Measurements from ENCODE around the gene RETREG1.
"Not testable (repeated sequence)": the region's sequence is repeated elsewhere in the genome, so short reads cannot be mapped to it uniquely, and the experiment has no call there.

RETREG1 gene

DNA sequence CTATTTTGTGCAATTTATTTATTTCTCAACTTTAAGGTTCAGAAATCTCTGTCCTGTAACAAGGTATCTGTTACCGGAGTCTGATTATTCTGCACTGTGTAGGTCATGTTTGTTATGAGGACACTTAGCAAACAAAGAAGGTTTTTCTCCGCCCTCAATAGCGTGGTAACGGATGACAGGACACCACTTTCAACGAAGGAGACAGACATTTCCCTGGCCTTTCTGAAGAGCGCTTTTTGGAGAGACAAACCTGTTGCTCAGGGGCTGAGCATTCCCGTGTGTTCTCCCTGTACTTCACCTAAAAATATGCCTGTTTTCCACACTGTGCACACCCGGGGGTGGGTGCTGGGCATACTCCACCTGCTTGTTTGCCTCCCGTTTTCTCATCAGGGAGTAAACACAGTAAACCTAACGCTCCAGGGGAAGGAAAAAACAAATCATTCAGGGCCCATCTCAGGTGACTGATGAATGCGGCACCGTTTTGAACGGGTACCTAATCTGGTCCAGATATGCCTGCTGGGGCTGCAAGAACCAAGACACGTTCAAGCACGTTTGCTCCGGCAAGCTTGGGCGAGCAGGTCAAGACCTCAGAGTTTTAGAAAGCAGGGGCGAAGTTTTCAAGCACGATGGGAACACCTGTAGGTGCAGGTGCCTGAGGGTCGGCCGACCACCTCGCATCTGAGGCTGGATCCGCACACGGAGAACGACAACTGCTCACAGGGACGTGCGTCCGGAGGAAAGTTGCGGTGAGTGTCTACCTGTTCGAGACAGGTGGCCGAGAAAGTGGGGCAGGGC, 859 bp downstream of the RETREG1 start:
- no peak for FAIRE-seq

DNA sequence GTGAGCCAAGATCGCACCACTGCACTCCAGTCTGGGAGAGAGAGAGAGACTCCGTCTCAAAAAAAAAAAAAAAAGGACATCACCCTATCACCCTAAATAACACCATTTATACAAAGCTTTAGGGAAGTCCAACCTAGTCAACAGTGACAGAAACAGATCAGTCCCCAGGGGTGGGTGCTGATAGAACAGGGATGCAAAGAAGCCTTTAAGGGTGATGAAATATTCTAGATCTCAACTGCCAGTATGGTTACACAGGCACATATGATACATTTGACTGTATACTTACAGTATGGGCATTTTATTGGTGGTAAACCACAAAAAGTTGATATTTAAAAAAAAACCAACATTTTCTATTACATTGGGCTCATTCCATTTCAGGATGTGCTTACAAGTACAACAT, 4.8 kb downstream of the RETREG1 start:
- no peak for FAIRE-seq

DNA sequence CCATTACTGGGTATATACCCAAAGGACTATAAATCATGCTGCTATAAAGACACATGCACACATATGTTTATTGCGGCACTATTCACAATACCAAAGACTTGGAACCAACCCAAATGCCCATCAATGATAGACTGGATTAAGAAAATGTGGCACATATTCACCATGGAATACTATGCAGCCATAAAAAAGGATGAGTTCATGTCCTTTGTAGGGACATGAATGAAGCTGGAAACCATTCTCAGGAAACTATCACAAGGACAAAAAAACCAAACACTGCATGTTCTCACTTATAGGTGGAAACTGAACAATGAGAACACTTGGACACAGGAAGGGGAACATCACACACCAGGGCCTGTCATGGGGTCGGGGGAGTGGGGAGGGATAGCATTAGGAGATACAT, 5.9 kb downstream of the RETREG1 start:
- FAIRE-seq, result not testable (repeated sequence)

DNA sequence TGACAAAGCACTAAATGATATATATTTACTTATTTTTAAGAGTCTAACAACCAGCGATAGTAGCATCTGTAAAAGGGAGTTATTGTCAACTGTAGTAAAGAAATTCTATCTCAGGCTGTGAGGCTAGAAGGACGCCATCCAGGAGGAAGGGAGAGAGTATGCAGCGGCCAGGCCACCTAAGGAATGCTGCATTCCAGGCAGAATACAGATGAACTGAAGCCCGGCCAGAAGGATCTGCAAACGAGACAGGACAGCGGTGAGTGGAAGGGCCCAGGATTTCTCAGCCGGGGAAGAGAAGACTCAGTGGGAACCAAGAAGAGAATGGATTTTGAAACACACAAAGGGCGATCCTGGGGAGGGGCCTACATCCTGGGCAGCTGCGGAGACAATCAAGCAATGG, 7.4 kb downstream of the RETREG1 start:
- no peak for FAIRE-seq

DNA sequence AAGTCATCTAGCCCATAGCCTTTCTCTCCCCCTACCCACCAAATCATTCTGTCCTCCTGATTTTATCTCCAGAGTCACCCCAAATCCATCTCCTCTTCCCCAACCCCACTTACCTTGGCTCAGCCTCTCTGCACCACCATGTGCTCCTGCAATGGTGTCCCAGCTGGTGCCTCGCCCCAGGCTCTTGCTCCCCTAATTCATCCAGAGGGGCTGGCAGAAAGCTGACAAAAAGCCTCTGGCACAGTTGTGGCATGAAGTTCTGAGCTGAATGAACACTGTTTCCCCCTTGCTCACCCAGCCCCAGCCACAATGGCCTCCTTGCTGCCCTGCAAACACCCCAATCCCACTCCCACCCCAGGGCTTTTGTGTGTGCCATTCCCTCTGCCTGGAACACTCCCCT, 10.2 kb downstream of the RETREG1 start:
- FAIRE-seq, result no peak

DNA sequence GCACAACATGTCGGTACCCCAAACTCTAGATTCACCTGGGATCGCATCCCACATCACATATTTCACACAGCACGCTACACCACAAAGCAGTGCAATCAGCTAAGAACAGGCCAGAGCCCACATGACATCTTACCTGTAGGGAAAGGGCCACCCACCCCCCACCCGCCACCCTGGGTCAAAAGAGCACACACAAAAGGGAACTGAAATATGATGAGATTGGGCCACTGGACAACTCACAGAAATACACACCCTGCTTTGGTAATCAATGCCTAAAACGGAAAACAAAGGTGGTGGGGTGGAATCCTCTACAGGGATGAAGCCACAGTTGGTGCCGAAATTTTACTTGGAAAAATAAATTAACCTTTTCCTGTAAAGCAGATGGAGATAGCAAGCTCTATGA, 13.1 kb downstream of the RETREG1 start:
- no peak for FAIRE-seq

DNA sequence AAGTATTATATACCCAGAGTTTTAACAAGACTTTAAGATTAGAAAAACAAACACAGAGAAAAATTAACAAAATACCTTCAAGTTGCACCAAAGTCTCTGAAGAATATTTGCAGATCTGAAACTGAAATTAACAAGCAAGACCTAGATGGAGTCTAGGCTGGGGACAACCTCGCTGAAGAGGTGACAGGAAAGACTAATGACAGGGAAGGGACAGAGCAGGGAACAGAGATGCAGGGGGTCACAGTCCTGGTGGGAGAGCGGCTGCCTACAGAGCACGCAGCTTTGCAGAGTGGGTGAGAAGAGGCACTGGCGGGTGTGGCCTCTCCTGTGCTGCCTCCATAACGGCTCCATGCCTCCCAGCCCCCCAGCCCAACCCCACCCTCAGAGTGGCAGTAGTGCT, 13.5 kb downstream of the RETREG1 start:
- no peak for FAIRE-seq

DNA sequence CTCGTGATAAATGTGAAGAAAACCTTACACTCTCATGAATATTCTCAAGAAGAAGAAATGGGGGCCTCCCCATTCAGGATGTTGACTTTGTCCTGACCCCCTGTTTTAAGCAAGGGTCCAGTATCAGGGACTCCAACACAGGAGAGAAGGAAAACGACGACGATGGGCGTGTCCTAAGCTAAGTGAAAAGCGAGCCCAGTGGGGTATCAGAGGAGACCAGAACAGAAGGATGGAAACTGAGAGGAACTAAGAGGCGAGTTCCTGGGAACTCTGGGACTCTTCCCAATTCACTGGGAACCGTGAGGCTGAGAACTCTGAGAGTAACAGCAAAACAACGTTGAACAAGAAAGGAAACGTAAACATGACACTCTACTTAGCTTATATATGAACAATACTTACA, 14.6 kb downstream of the RETREG1 start:
- no peak for FAIRE-seq

DNA sequence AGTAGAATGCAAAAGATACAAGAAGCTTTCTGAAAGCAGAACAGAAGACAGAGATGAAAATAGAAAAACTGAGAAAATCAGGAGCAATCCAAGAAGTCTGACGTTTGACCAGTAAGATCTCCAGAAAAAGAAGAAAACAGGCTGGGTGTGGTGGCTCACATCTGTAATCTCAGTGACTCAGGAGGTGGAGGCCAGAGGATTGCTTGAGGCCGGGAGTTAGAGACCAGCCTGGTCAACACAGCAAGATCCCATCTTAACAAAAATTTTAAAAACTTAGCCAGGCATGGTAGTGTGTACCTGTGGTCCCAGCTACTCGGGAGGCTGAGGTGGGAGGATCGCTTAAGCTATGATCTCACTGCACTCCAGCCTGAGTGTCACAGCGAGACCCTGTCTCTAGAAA, 15.9 kb downstream of the RETREG1 start:
- FAIRE-seq, result no peak

DNA sequence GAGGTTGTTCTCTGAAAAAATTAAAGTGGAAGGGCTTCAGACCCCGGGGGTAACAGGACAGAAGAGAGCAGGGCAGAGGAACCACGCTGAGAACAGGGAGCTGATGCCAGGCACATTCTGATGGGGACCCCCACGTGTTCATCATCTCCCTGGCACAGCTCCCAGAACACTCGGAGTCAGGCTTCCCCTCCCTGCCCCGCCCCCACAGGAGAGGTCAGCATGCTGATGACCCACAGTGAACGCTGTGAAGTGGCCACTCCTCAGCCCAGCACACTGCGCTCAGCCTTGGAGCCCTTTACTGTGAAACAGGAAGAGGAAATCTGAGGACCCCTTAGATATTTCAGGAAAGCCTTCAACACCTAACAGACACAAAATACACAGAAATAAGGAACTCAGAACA, 16.4 kb downstream of the RETREG1 start:
- FAIRE-seq, result no peak

DNA sequence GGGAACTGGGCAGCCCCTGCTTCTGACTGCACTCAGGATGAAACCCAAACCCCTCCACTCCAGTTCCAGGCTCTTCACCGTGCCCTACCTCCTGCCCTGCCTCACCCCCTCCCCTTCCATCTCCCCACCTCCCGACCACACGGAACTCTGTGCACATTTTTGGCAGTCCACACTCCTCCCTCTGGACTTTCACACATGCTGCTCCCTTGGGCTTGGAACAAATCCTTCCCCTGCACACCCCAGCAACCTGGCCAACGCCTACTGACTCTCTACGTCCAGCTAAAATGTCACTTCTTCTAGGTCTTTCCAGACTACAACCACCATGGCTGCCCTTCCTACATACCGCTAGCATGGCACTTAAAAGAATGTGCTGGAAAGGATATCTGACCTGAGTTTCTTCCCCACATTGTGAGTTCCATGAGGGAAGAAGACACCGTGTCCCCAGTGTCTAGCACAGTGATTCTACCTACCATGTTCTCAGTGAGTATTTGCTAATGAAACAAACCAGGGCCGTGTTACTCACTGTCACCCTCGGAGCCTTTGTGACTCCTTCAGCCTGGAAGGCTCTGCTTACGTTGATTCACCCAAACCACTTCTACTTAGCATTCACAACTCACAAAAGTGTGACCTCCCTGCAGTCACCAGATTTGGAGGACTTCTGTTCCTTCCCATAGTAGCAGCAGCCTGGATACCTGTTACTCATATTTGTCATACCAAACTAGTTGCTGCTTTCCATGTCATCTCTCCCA, 18.7 kb downstream of the RETREG1 start:
- no peak for FAIRE-seq

DNA sequence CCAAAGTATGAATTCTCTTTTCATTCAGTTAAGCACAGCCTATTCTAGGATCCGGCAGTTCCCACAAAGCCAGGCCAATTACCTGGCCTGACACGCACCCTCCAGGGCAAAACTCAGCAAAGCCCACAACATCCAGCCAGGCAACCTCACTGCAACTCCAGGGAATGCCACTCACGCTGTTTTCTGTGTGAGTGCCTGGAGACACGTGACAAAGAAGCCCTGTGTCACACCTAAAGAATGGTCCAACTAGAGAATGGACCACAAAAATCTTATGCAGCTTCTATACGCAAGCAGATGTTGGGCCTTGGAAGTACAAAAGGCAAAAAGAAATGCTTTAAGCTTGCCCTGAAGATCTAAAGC, 20.2 kb downstream of the RETREG1 start:
- no peak for FAIRE-seq

DNA sequence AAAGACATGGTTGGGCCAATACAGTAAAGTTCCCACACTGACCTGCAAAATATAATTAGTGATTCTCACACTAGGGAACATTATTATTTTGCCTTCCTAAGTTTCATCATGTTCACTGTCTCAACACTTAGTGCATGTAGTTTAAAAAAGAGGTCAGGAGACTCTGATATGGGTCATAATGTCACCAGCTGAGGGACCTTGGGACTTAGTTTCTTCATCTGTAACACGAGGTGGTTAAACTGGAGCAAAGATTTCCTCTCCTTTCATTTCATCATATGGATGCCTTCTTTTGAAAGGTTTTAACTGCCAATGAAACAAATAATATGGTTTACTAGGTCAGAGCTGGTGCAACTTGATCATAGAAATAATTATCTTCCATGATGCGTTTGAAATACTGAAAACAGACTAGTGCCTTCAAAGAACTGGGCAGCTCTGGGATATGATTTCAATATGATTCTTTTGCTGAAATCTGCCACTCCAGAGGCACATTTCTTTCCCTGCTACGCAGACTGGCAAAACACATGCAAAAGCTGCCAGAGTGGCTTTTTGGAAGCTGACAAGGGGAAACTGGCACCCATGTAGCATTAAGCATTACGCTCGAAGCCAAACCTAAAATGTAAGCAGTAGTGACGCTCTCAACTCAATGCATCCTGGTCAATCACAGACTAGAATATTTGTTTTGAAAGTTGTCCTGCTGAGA, 20.8 kb downstream of the RETREG1 start:
- FAIRE-seq, result no peak

DNA sequence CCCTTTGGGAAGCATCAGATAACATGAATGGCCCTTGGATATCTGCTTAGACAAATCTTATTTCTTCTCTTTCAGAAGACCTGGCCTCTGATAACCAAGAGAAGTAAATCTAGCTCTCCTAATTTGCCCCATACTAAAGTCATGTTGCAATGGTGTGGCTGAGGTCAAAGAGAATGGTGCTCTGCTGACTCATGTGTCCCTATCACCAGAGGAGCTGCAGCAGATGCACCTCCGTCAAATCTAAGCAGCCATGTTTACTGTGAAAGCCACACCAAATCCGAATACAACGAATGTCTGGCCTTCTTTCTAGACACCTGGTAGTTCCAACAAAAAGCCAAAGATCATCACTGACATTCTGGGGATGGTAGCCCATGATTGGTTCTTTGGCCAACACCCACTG, 23.2 kb downstream of the RETREG1 start:
- no peak for FAIRE-seq

DNA sequence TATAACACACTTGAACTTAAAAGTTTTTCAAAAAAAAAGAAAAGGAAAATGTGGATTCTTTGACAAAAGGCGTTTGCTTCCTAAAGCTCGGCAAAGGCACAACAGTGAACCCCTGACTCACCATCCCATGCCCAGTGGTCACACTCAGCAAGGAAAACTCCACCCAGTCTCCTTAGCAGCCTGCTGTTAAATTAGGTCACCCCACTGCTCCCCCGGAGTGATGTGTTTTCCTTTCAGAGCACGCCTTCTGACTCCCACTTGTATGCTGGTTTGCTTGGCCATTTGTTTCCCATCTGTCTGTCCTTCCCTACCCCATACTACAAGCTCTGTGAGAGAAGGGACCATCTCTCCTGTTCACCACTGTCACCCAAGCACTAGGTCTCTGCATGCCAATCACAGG, 23.8 kb downstream of the RETREG1 start:
- FAIRE-seq, result no peak

DNA sequence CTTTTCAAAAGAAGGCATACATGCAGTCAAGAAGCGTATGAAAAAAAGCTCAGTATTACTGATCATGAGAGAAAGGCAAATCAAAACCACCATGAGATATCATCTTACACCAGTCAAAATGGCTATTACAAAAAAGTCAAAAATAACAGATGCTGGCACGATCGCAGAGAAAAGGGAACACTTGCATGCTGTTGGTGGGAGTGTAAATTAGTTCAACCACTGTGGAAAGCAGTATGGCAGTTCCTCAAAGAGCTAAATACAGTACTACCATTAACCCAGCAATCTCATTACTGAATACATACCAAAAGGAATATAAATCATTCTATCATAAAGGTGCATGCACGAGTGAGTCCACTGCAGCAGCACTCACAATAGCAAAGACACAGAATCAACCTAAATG, 24.5 kb downstream of the RETREG1 start:
- FAIRE-seq, result no peak

DNA sequence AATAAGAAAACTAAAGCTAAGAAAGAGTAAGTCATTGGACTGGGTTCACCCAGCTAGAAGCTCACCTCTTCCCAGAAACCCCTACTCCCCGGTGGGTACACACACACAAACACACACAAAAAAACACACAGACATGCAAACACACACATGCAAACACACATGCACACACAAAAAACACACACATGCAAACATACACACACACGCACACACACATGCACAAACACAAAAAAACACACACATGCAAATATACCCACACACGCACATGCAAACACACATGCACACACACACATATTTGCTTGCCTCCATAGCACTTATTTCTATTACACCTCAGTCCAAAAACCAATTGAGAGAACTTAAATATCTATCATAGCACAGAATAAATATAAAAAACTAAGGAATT, 26.1 kb downstream of the RETREG1 start:
- FAIRE-seq, result no peak

DNA sequence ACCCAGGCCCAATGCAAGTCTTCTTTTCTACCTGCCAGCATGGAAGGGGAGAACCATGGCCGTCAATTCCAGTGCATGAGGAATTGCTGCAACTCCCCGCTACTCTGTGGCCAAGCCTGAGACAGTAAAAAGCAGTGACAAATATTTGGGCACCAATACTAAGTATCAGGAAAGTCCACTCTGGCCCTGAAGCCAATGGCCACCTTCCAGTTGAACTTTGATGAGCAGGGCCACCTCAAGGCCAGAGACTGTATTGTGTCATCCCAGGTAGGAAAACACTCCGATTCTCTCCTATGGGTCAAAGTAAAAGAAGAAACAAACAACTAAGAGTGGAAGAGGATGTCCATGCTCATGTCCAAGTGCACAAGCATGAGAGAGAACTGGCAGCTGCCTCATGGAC, 27.1 kb downstream of the RETREG1 start:
- FAIRE-seq, result no peak

DNA sequence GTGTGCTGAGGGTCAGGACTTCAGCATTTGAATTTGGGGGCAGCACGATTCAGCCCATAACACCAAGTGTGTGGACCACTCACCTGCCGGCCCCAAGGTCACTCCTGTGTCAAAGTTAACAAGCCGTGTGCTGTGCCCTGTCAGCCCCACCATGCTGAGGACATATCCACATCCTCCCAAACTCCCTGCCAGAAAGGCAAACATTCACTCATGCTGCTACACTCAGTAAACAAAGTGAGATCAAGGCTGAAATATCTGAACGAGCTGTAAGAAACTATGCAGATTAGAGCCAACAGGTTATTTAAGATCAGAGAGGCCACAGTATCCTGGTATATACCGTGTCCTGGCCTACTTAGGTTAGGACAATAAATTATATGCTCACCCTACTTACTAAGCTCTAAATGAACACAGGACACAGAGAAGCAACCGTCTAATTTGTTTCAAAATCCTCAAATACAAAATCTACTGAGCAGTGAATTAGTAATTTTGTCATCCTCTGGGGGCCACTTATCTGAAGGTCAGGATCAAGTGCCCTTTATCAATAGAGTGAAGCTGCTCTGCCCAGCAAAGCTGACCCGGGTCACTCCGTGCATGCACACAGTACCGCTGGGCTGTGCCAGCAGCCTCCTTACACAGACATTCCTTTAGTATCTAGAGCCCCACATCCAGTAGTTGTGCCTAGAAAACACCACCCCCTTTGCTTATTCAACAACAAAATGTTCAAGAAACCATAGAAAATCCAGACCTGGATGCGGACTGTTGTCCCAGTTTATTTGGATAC, 28.2 kb downstream of the RETREG1 start:
- FAIRE-seq, result no peak

DNA sequence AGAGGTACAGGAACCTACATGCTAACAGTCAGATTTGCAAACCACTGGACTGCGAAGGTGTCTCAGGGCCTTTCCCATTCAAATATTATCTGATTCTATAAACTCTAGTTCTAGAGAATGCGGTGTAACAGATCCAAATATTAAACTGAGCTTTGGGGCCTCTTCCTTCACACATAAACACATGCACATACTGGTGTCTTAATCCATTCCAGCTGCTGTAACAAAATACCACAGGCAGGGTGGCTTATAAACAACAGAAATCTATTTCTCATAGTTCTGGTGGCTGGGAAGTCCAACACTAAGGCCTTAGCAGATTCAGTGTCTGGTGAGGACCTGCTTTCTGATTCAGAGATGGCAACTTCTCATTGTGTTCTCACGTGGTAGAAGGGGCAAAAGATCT, 30.2 kb downstream of the RETREG1 start:
- no peak for FAIRE-seq

DNA sequence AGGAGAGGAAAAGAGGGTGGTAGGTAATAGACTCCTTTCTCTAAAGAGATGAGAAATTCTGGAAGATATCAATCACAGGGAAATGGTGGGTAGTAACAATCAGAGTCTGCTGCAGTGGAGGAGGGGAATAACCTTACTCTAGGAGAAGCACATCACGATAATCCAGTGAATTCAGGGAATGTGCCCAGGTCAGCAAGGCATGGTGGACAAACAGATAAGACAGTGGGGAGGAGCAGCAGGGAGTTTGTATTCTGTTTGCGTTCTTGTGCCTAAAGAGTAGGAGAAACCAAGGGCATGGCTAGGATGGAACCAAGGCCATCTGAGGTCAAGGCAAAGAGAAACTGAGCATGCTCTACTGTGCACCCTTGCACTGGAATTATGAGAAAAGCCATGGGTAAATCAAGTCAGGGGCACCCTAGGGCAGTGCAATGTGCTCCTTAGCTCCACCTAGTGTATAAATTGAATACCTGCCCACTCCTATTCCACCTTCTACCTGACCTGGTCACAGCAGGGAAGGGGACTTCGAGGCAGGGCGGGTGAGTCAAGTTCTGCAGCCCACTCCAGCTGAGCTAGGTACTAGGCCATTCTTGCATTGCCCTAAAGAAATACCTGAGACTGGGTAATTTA, 31.6 kb downstream of the RETREG1 start:
- FAIRE-seq, result no peak

DNA sequence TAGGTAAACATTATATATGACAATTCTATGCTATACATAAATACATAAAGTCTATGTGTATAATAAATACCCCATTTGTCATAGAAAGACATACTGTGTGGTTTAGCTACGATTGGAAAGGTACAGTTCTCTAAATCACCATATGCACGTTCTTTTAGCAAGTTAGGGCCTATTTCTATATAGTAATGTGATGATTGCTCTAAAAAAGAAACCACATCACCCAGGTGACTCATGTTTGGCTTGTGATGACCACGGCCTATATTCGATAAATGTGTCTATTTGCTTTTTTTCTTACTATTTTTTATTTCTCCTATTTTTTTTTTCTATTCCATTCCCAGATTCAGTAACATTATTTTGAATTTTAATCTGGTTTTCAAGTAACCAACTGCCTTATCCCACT, 34.7 kb downstream of the RETREG1 start:
- no peak for FAIRE-seq

DNA sequence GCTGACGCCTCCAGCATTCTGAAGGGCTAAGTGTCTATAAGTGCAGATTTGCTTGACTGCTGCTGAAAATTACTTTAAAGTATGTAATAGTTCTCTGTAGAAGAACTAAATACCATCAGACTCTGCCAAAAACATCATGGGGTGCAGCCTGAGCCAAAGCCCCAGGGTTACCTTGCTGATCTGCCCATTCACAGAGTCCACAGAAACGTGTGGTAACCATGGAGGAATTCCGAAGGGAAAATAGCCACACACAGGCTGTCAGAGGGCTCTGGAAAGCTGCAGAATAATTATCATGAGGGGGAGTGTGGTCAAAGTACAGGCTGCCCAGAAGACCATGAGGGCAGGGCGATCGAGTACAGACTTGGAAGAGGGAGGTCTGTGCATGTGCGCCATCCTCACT, 36.4 kb downstream of the RETREG1 start:
- no peak for FAIRE-seq

Measured in TTC549 (cell line).